Coronary artery (tissue), 2 donors: ENCODE results near the gene MID1.
A peak's percentile ranks its signal among the peaks of the same experiment; 100 is the strongest.

Experiments
- DNase-seq: peaks from one replicate; pipeline ENCODE4 v3.0.0-alpha.2; 2017; ENCODE audit warnings: low spot score
- H3K27ac ChIP-seq, 2 donors: fragments of 200-600 bp; sonication (generic); one replicate each; pipeline ENCODE4 v1.5.1; 2016 to 2019
- H3K4me3 ChIP-seq: fragments of 200-600 bp; sonication (generic); 2 replicates; pipeline ENCODE4 v1.5.1; 2016; ENCODE audit warnings: mild to moderate bottlenecking, moderate library complexity
- CTCF ChIP-seq: fragments of 200-600 bp; sonication (generic); IDR thresholded peaks from one replicate; pipeline ENCODE4 v1.5.1; 2019; ENCODE audit warnings: antibody characterized with exemption

The MID1 gene

GRCh38 chrX:10578527-10578926 lies 41.9 kb downstream of the MID1 start:
- peak overlapping the region in 1 of 2 donors; percentile 16 for H3K27ac ChIP-seq
- TF ChIP-seq CTCF, result no peak

GRCh38 chrX:10577853-10578252 lies 42.5 kb downstream of the MID1 start:
- DNase-seq, result no peak
- peak overlapping the region in 1 of 2 donors; percentile 7 for H3K27ac ChIP-seq
- no peak overlapping the region for H3K4me3 ChIP-seq
- no peak for TF ChIP-seq CTCF

More at GRCh38 chrX:10578527-10578926, 41.9 kb downstream of the MID1 start:
- no peak for DNase-seq
- H3K4me3 ChIP-seq, result no peak overlapping the region

DNA sequence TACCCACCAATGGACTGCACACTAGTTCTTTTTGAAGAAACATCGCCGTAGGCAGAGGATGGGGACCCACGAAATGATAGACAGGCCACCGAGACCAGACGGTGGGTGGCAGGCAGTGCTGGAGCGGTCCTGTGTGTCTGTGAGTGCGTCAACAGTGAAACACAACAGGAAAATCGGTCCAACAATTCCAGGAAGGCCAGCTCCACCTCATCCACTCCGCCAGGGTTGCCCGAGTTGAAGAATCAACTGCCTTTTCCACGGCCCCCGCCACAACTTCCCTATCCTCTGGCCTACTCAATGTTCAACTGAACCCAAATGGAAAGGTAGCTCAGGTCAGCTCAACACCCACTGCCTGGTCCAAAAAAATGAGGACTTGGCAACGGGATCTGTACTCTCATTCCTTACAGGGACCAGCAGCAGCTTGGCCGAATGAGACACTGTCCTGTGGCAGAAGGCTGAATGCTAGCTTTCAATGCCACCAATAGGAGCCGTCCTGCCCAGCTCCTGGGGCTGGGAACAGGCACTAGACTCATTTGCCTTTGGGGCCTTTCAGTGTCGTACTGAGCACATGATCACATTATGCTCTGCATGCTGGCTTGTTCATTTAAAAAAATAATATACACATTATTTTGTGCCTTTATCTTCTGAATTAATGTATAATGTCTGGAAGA lies 43.5 kb downstream of the MID1 start:
- no peak overlapping the region for H3K4me3 ChIP-seq
- no peak for DNase-seq
- no peak for TF ChIP-seq CTCF
- peak overlapping the region in 1 of 2 donors; percentile 56 for H3K27ac ChIP-seq

- Histone ChIP-seq H3K4me3 (no peak overlapping the region), H3K27ac (no peak overlapping the region)
Measured at GRCh38 chrX:10576186-10576585, 44.2 kb downstream of the MID1 start.

GRCh38 chrX:10574663-10575062 lies 45.7 kb downstream of the MID1 start:
- DNase-seq, result no peak
- TF ChIP-seq CTCF, result no peak
- Histone ChIP-seq H3K4me3 (no peak overlapping the region), H3K27ac (no peak overlapping the region)

More at GRCh38 chrX:10576186-10576585, 44.2 kb downstream of the MID1 start:
- DNase-seq, result no peak
- TF ChIP-seq CTCF, result no peak

- no peak overlapping the region for H3K27ac ChIP-seq
- DNase-seq, result no peak
- H3K4me3 ChIP-seq, result no peak overlapping the region
- no peak for TF ChIP-seq CTCF
Measured at GRCh38 chrX:10571260-10571659, 49.1 kb downstream of the MID1 start.

GRCh38 chrX:10570601-10571000 lies 49.8 kb downstream of the MID1 start:
- Histone ChIP-seq H3K4me3 (no peak overlapping the region), H3K27ac (no peak overlapping the region)
- no peak for DNase-seq
- no peak for TF ChIP-seq CTCF
